SK-N-SH treated with all-trans-retinoic acid at 6 μM for 48 hours (cell line): ENCODE data around the gene KMO.

Experiments
- GLIS3 ChIP-seq: fragments of 250-450 bp; sonication (Bioruptor Pico); IDR thresholded peaks from 2 replicates; pipeline ENCODE4 v1.5.0; 2020; ENCODE audit warnings: mild to moderate bottlenecking, moderate library complexity
- ISL1 ChIP-seq: fragments of 250-450 bp; sonication (Bioruptor Pico); IDR thresholded peaks from 2 replicates; pipeline ENCODE4 v2.1.2; 2022; ENCODE audit warnings: mild to moderate bottlenecking, moderate library complexity
- PPARA ChIP-seq: fragments of 250-450 bp; sonication (Bioruptor Pico); IDR thresholded peaks from 2 replicates; pipeline ENCODE4 v1.5.0; 2020; ENCODE audit warnings: mild to moderate bottlenecking, borderline replicate concordance
- RARB ChIP-seq: fragments of 250-450 bp; sonication (Bioruptor Pico); IDR thresholded peaks from 2 replicates; pipeline ENCODE4 v1.8.0; 2021; ENCODE audit warnings: mild to moderate bottlenecking, moderate library complexity
- SNAI2 ChIP-seq: fragments of 250-450 bp; sonication (Bioruptor Pico); IDR thresholded peaks from 2 replicates; pipeline ENCODE4 v1.5.0; 2020; ENCODE audit warnings: mild to moderate bottlenecking, moderate library complexity
- TCF4 ChIP-seq: fragments of 250-450 bp; sonication (Bioruptor Pico); IDR thresholded peaks from 2 replicates; pipeline ENCODE4 v1.8.0; 2021; ENCODE audit warnings: mild to moderate bottlenecking, moderate library complexity, borderline replicate concordance
- ZFP30 ChIP-seq: fragments of 450-650 bp; formaldehyde crosslinking; IDR thresholded peaks from 2 replicates; pipeline ENCODE4 v1.5.0; 2022; ENCODE audit warnings: mild to moderate bottlenecking, moderate library complexity
- ZNF565 ChIP-seq: fragments of 450-650 bp; formaldehyde crosslinking; conservative IDR thresholded peaks from 2 replicates; pipeline ENCODE4 v1.5.0; 2020; ENCODE audit warnings: low read depth, mild to moderate bottlenecking, moderate library complexity
- ZNF8 ChIP-seq: fragments of 450-650 bp; formaldehyde crosslinking; IDR thresholded peaks from 2 replicates; pipeline ENCODE4 v1.5.0; 2020; ENCODE audit warnings: mild to moderate bottlenecking, moderate library complexity
- TF ChIP-seq, protein P1 (sequence below): fragments of 250-450 bp; sonication (Bioruptor Pico); IDR thresholded peaks from 2 replicates; pipeline ENCODE4 v1.8.0; 2020; ENCODE audit warnings: mild to moderate bottlenecking, moderate library complexity, borderline replicate concordance
- TF ChIP-seq, protein P2 (sequence below): fragments of 250-450 bp; sonication (Bioruptor Pico); IDR thresholded peaks from 2 replicates; pipeline ENCODE4 v1.5.1; 2020; ENCODE audit warnings: low read depth, mild to moderate bottlenecking, moderate library complexity
- TF ChIP-seq, protein P3 (sequence below): fragments of 250-450 bp; sonication (Bioruptor Pico); IDR thresholded peaks from 2 replicates; pipeline ENCODE4 v1.5.0; 2020; ENCODE audit warnings: mild to moderate bottlenecking, moderate library complexity

DNA sequence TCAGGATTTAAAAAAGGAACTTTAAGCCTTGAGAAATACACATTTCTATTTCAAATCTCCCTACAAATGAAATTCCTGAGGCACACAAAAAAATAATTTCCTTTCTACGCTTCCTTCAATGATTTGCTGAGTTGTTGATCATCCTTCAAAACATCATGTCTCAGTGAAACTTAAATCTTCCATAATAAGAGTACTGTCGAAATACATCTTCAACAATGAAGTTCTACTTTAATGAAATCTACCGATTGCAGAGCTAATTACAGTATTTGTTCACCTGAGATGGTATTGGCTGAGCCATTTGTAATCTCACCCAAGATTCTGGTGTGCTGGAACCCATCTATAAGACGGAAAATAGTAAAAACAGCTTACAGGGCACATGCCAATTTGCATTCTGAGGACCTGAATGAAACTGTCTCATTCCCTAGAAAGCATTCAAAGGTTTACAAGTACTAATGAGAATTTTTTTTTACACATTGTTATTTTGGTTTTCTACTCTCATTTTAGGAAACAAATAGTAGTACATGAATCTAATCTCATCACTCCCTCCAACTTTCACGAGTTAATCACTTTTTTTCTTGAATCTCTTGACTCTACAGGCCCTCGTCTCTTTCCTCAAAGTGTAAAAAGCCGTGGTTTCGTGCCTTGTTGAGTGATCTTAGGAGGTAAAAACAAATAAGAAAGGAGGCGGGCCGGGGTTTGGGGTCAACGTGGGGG lies 106.9 kb downstream of the KMO start:
- TF ChIP-seq ZNF565 (CRISPR knock-in tag) = no peak
- TF ChIP-seq, protein P1, sequence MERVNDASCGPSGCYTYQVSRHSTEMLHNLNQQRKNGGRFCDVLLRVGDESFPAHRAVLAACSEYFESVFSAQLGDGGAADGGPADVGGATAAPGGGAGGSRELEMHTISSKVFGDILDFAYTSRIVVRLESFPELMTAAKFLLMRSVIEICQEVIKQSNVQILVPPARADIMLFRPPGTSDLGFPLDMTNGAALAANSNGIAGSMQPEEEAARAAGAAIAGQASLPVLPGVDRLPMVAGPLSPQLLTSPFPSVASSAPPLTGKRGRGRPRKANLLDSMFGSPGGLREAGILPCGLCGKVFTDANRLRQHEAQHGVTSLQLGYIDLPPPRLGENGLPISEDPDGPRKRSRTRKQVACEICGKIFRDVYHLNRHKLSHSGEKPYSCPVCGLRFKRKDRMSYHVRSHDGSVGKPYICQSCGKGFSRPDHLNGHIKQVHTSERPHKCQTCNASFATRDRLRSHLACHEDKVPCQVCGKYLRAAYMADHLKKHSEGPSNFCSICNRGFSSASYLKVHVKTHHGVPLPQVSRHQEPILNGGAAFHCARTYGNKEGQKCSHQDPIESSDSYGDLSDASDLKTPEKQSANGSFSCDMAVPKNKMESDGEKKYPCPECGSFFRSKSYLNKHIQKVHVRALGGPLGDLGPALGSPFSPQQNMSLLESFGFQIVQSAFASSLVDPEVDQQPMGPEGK (CRISPR knock-in tag) = no peak
- no peak for TF ChIP-seq ZNF8 (CRISPR knock-in tag)
- no peak for TF ChIP-seq PPARA (CRISPR knock-in tag)
- TF ChIP-seq ZFP30 (CRISPR knock-in tag) = no peak
- TF ChIP-seq ISL1 (CRISPR knock-in tag) = no peak
- TF ChIP-seq RARB (CRISPR knock-in tag) = no peak
- TF ChIP-seq SNAI2 (CRISPR knock-in tag) = no peak
- TF ChIP-seq, protein P2, sequence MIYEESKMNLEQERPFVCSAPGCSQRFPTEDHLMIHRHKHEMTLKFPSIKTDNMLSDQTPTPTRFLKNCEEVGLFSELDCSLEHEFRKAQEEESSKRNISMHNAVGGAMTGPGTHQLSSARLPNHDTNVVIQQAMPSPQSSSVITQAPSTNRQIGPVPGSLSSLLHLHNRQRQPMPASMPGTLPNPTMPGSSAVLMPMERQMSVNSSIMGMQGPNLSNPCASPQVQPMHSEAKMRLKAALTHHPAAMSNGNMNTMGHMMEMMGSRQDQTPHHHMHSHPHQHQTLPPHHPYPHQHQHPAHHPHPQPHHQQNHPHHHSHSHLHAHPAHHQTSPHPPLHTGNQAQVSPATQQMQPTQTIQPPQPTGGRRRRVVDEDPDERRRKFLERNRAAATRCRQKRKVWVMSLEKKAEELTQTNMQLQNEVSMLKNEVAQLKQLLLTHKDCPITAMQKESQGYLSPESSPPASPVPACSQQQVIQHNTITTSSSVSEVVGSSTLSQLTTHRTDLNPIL = no peak
- no peak for TF ChIP-seq GLIS3 (CRISPR knock-in tag)
- no peak for TF ChIP-seq TCF4
- TF ChIP-seq, protein P3, sequence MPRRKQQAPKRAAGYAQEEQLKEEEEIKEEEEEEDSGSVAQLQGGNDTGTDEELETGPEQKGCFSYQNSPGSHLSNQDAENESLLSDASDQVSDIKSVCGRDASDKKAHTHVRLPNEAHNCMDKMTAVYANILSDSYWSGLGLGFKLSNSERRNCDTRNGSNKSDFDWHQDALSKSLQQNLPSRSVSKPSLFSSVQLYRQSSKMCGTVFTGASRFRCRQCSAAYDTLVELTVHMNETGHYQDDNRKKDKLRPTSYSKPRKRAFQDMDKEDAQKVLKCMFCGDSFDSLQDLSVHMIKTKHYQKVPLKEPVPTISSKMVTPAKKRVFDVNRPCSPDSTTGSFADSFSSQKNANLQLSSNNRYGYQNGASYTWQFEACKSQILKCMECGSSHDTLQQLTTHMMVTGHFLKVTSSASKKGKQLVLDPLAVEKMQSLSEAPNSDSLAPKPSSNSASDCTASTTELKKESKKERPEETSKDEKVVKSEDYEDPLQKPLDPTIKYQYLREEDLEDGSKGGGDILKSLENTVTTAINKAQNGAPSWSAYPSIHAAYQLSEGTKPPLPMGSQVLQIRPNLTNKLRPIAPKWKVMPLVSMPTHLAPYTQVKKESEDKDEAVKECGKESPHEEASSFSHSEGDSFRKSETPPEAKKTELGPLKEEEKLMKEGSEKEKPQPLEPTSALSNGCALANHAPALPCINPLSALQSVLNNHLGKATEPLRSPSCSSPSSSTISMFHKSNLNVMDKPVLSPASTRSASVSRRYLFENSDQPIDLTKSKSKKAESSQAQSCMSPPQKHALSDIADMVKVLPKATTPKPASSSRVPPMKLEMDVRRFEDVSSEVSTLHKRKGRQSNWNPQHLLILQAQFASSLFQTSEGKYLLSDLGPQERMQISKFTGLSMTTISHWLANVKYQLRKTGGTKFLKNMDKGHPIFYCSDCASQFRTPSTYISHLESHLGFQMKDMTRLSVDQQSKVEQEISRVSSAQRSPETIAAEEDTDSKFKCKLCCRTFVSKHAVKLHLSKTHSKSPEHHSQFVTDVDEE = no peak
